Measurements from ENCODE around the gene LRRC49. TPM values are rescaled to one million over a fixed set of nuclear protein-coding genes. Genes with fewer than 3 reads are reported as not detected.

Gene LRRC49
- total RNA-seq, 1 experiment from 2014 or later, result 8.3 TPM

GRCh38 chr15:70873232-70874054 lies 19.2 kb upstream of the LRRC49 start:
- Histone ChIP-seq H3K14ac (ENCODE audit: insufficient read depth, low read length) (no peak overlapping the region), H4K5ac (ENCODE audit: insufficient read length, low read depth, low read length) (no peak overlapping the region), H3K4me1 (ENCODE audit: insufficient read depth, low read length) (no peaks in the 10 kb centered on the region), H3K23me2 (ENCODE audit: insufficient read length, low read depth, low read length, poor library complexity, severe bottlenecking) (no peaks in the 10 kb centered on the region), H3K23ac (ENCODE audit: insufficient read length, low read depth, low read length) (no peak overlapping the region), H2AFZ (ENCODE audit: low read length) (no peak overlapping the region), H4K91ac (ENCODE audit: insufficient read length, low read depth, low read length) (no peak overlapping the region), H3T11ph (ENCODE audit: low read length) (no peak overlapping the region), H3K18ac (ENCODE audit: insufficient read length, low read depth, low read length) (no peak overlapping the region), H2AK5ac (ENCODE audit: insufficient read length, low read length) (no peak overlapping the region), H2BK120ac (ENCODE audit: low read depth, low read length, poor library complexity, severe bottlenecking) (no peak overlapping the region), H3K79me1 (ENCODE audit: insufficient read depth, low read depth, low read length, poor library complexity, severe bottlenecking) (no peaks in the 10 kb centered on the region), H3K56ac (ENCODE audit: insufficient read length, low read depth, low read length) (no peak overlapping the region), H3K9me3 (ENCODE audit: control insufficient read depth, low read depth, low read length) (no peaks in the 10 kb centered on the region), H3K27me3 (ENCODE audit: insufficient read depth, low read length) (no peaks in the 10 kb centered on the region), H2BK15ac (ENCODE audit: low read depth, low read length) (no peak overlapping the region), H2BK20ac (ENCODE audit: low read depth, low read length, poor library complexity, severe bottlenecking) (no peak overlapping the region), H3K9ac (ENCODE audit: extremely low read depth, insufficient read length, low read length) (no peak overlapping the region), H3K4me2 (ENCODE audit: insufficient read depth, insufficient read length, low read length) (no peak overlapping the region), H4K20me1 (ENCODE audit: control insufficient read depth, insufficient read depth, insufficient read length) (no peaks in the 10 kb centered on the region), H3K4ac (ENCODE audit: low read depth, low read length) (no peak overlapping the region), H4K8ac (replicated peaks; ENCODE audit: insufficient read length, low read depth, low read length) (no peak overlapping the region), H2BK12ac (ENCODE audit: insufficient read length, low read depth, low read length) (no peak overlapping the region), H3K27ac (ENCODE audit: insufficient read length, low read depth, low read length) (no peak overlapping the region), H3K79me2 (ENCODE audit: insufficient read depth, low read length) (no peaks in the 10 kb centered on the region), H2BK5ac (ENCODE audit: insufficient read length, low read length) (no peak overlapping the region)
- Mint-ChIP-seq H3K27ac (no peak overlapping the region), H3K27me3 (ENCODE audit: low read depth) (peaks cover 1% of the 10 kb centered on the region; the same call in 1 of the 2 replicates), H3K9me3 (peaks cover 17 to 20% of the 10 kb centered on the region in 2 experiments), H3K36me3 (ENCODE audit: insufficient read depth in 1 of 3, low read depth in 3 of 3) (peaks cover 2 to 16% (median 12%) of the 10 kb centered on the region in 3 experiments; a peak in 5 of 7 replicates), H3K4me1 (no peaks in the 10 kb centered on the region), H3K4me3 (no peak overlapping the region)
- WGBS (ENCODE audit: extremely low coverage, insufficient read length, low lambda C conversion rate), result no CpG with 5 or more reads among the region's 2 CpGs
- no peak for DNase-seq
- TF ChIP-seq, protein P1, sequence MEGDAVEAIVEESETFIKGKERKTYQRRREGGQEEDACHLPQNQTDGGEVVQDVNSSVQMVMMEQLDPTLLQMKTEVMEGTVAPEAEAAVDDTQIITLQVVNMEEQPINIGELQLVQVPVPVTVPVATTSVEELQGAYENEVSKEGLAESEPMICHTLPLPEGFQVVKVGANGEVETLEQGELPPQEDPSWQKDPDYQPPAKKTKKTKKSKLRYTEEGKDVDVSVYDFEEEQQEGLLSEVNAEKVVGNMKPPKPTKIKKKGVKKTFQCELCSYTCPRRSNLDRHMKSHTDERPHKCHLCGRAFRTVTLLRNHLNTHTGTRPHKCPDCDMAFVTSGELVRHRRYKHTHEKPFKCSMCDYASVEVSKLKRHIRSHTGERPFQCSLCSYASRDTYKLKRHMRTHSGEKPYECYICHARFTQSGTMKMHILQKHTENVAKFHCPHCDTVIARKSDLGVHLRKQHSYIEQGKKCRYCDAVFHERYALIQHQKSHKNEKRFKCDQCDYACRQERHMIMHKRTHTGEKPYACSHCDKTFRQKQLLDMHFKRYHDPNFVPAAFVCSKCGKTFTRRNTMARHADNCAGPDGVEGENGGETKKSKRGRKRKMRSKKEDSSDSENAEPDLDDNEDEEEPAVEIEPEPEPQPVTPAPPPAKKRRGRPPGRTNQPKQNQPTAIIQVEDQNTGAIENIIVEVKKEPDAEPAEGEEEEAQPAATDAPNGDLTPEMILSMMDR (conservative IDR thresholded peaks at IDR 0.05), result no peak
